ENCODE measurements around the gene SYVN1. TPM values are rescaled to one million over a fixed set of nuclear protein-coding genes. Genes with fewer than 3 reads are reported as not detected.

SYVN1 gene
- total RNA-seq, 1 experiment from 2014 or later: 34.8 TPM

DNA sequence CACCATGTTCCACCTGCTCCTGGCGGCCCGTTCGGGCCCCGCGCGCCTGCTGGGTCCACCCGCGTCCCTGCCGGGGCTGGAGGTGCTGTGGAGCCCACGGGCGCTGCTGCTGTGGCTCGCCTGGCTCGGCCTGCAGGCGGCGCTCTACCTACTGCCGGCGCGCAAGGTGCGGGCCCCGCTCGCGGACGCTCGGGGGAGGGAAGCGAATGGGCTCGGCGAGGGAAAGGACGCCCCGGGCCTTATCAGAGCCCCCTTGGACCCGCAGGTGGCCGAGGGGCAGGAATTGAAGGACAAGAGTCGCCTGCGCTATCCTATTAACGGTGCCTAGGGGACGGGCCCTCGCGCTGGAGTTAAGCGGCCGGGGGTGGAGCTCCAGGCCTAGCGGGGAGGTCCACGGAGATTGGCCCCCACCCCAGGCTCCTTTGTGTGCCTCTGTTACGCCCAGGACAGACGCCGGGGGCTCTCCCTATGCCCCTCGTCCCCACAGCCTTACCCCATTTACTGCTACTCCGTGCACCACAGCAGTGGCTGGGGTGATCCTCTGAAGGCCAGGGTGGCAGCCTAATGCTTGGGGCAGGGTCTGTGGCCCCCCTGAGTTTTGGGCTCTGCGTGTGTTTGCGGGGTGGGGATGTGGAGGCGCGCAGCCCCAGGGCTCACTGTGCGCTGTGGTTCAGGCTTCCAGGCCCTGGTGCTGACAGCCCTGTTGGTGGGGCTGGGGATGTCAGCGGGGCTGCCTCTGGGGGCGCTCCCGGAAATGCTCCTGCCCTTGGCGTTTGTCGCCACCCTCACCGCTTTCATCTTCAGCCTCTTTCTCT is 21.6 kb downstream of the SYVN1 start (continued):
- no peak for TF ChIP-seq JUN (CRISPR knock-in tag; IDR thresholded peaks at IDR 0.05)
- no peak; the same call in 1 of the 2 replicates for TF ChIP-seq KAT7 (CRISPR knock-in tag; IDR thresholded peaks at IDR 0.05; ENCODE audit: borderline replicate concordance)
- TF ChIP-seq SOX15 (CRISPR knock-in tag; IDR thresholded peaks at IDR 0.05): no peak
- TF ChIP-seq TP53 (CRISPR knock-in tag; IDR thresholded peaks at IDR 0.05): no peak
- TF ChIP-seq, protein P1, sequence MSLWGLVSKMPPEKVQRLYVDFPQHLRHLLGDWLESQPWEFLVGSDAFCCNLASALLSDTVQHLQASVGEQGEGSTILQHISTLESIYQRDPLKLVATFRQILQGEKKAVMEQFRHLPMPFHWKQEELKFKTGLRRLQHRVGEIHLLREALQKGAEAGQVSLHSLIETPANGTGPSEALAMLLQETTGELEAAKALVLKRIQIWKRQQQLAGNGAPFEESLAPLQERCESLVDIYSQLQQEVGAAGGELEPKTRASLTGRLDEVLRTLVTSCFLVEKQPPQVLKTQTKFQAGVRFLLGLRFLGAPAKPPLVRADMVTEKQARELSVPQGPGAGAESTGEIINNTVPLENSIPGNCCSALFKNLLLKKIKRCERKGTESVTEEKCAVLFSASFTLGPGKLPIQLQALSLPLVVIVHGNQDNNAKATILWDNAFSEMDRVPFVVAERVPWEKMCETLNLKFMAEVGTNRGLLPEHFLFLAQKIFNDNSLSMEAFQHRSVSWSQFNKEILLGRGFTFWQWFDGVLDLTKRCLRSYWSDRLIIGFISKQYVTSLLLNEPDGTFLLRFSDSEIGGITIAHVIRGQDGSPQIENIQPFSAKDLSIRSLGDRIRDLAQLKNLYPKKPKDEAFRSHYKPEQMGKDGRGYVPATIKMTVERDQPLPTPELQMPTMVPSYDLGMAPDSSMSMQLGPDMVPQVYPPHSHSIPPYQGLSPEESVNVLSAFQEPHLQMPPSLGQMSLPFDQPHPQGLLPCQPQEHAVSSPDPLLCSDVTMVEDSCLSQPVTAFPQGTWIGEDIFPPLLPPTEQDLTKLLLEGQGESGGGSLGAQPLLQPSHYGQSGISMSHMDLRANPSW (CRISPR knock-in tag; conservative IDR thresholded peaks at IDR 0.05; ENCODE audit: low read depth): no peak
- no peak; the same call in 1 of the 2 replicates for TF ChIP-seq NFYB (CRISPR knock-in tag; conservative IDR thresholded peaks at IDR 0.05; ENCODE audit: low read depth)
- TF ChIP-seq, protein P2, sequence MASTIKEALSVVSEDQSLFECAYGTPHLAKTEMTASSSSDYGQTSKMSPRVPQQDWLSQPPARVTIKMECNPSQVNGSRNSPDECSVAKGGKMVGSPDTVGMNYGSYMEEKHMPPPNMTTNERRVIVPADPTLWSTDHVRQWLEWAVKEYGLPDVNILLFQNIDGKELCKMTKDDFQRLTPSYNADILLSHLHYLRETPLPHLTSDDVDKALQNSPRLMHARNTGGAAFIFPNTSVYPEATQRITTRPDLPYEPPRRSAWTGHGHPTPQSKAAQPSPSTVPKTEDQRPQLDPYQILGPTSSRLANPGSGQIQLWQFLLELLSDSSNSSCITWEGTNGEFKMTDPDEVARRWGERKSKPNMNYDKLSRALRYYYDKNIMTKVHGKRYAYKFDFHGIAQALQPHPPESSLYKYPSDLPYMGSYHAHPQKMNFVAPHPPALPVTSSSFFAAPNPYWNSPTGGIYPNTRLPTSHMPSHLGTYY (CRISPR knock-in tag; IDR thresholded peaks at IDR 0.05): peak; percentile 30; the same call in 1 of the 2 replicates
- no peak for TF ChIP-seq NFE2L1 (CRISPR knock-in tag; IDR thresholded peaks at IDR 0.05)
- TF ChIP-seq ZNF317 (CRISPR knock-in tag; IDR thresholded peaks at IDR 0.05; ENCODE audit: borderline replicate concordance, low read depth): no peak
- 0 out of 2 replicates have a peak, but pooled peaks have one; percentile 22 for TF ChIP-seq CREB1 (CRISPR knock-in tag; IDR thresholded peaks at IDR 0.05)
- TF ChIP-seq TEAD4 (CRISPR knock-in tag; IDR thresholded peaks at IDR 0.05): no peak
- TF ChIP-seq, protein P3, sequence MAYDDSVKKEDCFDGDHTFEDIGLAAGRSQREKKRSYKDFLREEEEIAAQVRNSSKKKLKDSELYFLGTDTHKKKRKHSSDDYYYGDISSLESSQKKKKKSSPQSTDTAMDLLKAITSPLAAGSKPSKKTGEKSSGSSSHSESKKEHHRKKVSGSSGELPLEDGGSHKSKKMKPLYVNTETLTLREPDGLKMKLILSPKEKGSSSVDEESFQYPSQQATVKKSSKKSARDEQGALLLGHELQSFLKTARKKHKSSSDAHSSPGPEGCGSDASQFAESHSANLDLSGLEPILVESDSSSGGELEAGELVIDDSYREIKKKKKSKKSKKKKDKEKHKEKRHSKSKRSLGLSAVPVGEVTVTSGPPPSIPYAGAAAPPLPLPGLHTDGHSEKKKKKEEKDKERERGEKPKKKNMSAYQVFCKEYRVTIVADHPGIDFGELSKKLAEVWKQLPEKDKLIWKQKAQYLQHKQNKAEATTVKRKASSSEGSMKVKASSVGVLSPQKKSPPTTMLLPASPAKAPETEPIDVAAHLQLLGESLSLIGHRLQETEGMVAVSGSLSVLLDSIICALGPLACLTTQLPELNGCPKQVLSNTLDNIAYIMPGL (CRISPR knock-in tag; IDR thresholded peaks at IDR 0.05): peak; percentile 96; the same call in 1 of the 2 replicates
- TF ChIP-seq, protein P4, sequence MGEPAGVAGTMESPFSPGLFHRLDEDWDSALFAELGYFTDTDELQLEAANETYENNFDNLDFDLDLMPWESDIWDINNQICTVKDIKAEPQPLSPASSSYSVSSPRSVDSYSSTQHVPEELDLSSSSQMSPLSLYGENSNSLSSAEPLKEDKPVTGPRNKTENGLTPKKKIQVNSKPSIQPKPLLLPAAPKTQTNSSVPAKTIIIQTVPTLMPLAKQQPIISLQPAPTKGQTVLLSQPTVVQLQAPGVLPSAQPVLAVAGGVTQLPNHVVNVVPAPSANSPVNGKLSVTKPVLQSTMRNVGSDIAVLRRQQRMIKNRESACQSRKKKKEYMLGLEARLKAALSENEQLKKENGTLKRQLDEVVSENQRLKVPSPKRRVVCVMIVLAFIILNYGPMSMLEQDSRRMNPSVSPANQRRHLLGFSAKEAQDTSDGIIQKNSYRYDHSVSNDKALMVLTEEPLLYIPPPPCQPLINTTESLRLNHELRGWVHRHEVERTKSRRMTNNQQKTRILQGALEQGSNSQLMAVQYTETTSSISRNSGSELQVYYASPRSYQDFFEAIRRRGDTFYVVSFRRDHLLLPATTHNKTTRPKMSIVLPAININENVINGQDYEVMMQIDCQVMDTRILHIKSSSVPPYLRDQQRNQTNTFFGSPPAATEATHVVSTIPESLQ (CRISPR knock-in tag; IDR thresholded peaks at IDR 0.05): no peak
- no peak for TF ChIP-seq ZNF263 (CRISPR knock-in tag; IDR thresholded peaks at IDR 0.05; ENCODE audit: low read depth)
- peak; percentile 72; the same call in 1 of the 2 replicates for TF ChIP-seq ZNF671 (CRISPR knock-in tag; IDR thresholded peaks at IDR 0.05)
- TF ChIP-seq PRRX2 (CRISPR knock-in tag; IDR thresholded peaks at IDR 0.05): peak; percentile 38; the same call in 1 of the 2 replicates
- TF ChIP-seq ZNF416 (CRISPR knock-in tag; IDR thresholded peaks at IDR 0.05): no peak; the same call in 1 of the 2 replicates
- TF ChIP-seq, protein P5, sequence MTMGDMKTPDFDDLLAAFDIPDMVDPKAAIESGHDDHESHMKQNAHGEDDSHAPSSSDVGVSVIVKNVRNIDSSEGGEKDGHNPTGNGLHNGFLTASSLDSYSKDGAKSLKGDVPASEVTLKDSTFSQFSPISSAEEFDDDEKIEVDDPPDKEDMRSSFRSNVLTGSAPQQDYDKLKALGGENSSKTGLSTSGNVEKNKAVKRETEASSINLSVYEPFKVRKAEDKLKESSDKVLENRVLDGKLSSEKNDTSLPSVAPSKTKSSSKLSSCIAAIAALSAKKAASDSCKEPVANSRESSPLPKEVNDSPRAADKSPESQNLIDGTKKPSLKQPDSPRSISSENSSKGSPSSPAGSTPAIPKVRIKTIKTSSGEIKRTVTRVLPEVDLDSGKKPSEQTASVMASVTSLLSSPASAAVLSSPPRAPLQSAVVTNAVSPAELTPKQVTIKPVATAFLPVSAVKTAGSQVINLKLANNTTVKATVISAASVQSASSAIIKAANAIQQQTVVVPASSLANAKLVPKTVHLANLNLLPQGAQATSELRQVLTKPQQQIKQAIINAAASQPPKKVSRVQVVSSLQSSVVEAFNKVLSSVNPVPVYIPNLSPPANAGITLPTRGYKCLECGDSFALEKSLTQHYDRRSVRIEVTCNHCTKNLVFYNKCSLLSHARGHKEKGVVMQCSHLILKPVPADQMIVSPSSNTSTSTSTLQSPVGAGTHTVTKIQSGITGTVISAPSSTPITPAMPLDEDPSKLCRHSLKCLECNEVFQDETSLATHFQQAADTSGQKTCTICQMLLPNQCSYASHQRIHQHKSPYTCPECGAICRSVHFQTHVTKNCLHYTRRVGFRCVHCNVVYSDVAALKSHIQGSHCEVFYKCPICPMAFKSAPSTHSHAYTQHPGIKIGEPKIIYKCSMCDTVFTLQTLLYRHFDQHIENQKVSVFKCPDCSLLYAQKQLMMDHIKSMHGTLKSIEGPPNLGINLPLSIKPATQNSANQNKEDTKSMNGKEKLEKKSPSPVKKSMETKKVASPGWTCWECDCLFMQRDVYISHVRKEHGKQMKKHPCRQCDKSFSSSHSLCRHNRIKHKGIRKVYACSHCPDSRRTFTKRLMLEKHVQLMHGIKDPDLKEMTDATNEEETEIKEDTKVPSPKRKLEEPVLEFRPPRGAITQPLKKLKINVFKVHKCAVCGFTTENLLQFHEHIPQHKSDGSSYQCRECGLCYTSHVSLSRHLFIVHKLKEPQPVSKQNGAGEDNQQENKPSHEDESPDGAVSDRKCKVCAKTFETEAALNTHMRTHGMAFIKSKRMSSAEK (CRISPR knock-in tag; IDR thresholded peaks at IDR 0.05; ENCODE audit: borderline replicate concordance): no peak
- TF ChIP-seq TEAD1 (CRISPR knock-in tag; IDR thresholded peaks at IDR 0.05): no peak
- TF ChIP-seq, protein P6, sequence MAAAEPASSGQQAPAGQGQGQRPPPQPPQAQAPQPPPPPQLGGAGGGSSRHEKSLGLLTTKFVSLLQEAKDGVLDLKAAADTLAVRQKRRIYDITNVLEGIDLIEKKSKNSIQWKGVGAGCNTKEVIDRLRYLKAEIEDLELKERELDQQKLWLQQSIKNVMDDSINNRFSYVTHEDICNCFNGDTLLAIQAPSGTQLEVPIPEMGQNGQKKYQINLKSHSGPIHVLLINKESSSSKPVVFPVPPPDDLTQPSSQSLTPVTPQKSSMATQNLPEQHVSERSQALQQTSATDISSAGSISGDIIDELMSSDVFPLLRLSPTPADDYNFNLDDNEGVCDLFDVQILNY (CRISPR knock-in tag; IDR thresholded peaks at IDR 0.05): no peak
